HG02981 (cell line): ENCODE measurements around the gene LRRC45.
"Not testable (repeated sequence)": the region's sequence is repeated elsewhere in the genome, so short reads cannot be mapped to it uniquely, and the experiment has no call there.

Source experiments
- ATAC-seq: cut with Tn5 transposase; IDR thresholded peaks from one replicate; pipeline ENCODE4 v1.9.1; 2021; ENCODE audit warnings: mild to moderate bottlenecking, moderate library complexity; ENCODE audit not compliant: unreplicated experiment

Gene LRRC45

GRCh38 chr17:82022981-82023446 is at the start of gene LRRC45:
Gene LRRC45 (plus strand): TSS chr17:82023305. CDS start chr17:82023644, 339 bp downstream.
- peak; percentile 81 for ATAC-seq

- ATAC-seq = no peak
Measured at GRCh38 chr17:81973432-81973831, 49.7 kb upstream of the LRRC45 start.

DNA sequence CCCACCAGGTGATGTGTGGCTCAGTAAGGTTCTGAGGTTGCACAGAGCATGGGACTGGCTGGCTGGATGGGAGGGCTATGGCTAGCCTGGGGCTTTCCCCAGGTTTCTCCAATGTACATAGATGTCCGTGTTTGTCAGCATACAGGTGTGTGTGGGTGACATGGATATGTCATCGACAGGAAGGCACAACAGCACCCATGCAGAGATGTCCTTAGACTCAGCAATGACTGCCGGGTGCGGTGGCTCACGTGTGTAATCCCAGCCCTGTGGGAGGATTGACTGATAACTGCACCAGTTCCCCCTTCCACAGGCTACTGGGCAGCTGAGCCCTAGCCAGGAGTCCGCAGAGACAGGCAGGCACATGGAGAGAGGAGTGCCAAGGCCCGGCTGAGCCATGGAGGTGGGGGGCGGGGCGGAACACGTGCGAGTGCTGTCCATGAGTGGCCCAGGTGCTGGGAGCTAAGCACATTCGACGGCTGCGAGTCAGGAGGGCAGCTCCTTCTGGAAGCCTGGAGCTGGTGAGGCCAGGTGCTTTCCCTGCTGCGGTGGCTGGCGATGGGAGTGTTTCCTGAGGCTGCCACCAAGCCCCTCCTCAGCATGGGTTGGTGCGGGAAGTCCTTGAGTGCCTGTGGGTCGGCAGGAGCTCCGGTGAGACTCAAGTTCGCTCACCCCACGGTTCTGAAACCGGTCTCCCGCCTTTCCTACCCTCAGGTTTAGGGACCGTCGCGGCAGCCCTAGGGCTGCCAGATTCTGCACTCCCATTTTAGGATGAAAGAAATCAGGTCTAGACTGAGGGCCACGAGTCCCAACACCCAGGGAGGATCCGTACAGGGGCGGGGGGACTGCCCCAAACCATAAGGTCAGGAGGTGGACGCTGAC is 46.5 kb upstream of the LRRC45 start:
- peak; percentile 14 for ATAC-seq

- peak; percentile 88 for ATAC-seq
Measured at GRCh38 chr17:81977211-81977808, 45.8 kb upstream of the LRRC45 start, which contains the start of gene ASPSCR1. Gene ASPSCR1 (plus strand): TSS chr17:81977629. CDS start chr17:81977647, 18 bp downstream.

- ATAC-seq = no peak
Measured at GRCh38 chr17:81978524-81979298, 44.4 kb upstream of the LRRC45 start.

- ATAC-seq = no peak
Measured at GRCh38 chr17:81980122-81980521, 43.0 kb upstream of the LRRC45 start.

DNA sequence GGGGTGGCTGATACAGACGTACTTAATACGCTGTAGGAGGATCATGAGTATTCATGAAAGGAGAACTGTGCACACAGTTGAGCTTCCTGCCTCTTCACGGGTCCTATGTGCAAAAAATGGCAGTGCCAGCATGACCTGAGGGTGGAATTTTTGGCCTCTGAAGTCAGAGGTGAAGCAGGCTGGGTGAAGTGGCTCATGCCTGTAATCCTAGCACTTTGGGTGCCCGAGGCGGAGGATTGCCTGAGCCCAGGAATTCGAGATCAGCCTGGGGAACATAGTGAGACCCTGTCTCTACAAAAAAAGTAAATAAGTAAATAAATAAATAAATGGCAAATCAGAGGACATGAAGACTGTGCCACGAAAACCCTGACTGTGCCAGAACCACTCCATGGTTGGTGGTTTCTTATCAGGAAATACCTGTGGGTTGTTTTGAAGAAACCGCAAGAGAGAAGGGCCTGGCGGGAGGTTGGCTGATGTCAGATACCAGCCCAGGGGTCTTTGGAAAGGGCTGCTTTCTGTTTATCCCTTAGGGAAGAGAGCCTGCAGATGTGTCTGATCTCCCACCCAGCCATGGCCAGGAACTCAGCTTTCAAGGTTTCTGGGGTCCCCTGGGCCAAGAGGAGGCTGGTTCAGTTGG is 42.3 kb upstream of the LRRC45 start:
- no peak for ATAC-seq

DNA sequence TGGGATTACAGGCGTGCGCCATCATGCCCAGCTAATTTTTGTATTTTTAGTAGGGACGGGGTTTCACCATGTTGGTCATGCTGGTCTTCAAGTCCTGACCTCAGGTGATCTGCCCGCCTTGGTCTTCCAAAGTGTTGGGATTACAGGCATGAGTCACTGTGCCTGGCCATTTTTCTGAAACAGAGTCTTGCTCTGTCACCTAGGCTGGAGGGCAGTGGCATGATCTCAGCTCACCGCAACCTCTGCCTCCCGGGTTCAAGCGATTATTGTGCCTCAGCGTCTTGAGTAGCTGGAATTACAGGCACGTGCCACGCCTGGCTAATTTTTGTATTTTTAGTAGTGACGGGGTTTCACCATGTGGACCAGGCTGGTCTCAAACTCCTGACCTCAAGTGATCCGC is 41.6 kb upstream of the LRRC45 start:
- ATAC-seq = not testable (repeated sequence)

- ATAC-seq = no peak
Measured at GRCh38 chr17:81983011-81983638, 40.0 kb upstream of the LRRC45 start.

DNA sequence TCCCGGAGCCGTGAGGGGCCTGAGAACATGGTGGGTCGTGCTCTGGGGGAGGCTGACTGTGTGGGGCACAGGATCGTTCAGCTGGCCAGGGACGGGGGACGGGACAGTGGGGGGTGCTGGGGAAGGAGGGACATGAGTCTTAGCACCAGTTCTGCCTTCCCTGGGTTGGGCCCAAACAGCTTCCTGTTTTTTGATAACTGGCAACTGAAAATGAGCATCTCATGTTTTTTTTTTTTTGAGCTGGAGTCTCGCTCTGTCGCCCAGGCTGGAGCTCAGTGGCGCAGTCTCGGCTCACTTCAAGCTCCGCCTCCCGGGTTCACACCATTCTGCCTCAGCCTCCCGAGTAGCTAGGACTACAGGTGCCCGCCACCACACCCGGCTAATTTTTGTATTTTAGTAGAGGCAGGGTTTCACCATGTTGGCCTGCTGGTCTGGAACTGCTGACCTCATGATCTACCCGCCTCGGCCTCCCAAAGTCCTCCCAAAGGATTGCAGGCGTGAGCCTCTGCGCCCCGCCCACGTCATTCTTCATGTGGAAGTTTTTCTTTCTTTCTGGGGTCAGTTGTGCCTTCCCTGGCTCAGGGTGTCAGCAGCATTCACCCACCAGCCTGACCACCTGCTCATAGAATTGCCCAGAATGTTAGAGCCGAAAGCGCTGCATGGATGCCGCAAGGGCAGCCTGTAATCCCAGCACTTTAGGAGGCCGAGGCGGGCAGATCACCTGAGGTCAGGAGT is 39.3 kb upstream of the LRRC45 start:
- ATAC-seq = no peak

- no peak for ATAC-seq
Measured at GRCh38 chr17:81984773-81985410, 38.2 kb upstream of the LRRC45 start.

- no peak for ATAC-seq
Measured at GRCh38 chr17:81986606-81987005, 36.5 kb upstream of the LRRC45 start.

- ATAC-seq = no peak
Measured at GRCh38 chr17:81987161-81987770, 35.8 kb upstream of the LRRC45 start.

- no peak for ATAC-seq
Measured at GRCh38 chr17:81990836-81991683, 32.0 kb upstream of the LRRC45 start.

- ATAC-seq = no peak
Measured at GRCh38 chr17:81991684-81992305, 31.3 kb upstream of the LRRC45 start.

- ATAC-seq = no peak
Measured at GRCh38 chr17:81992306-81993102, 30.6 kb upstream of the LRRC45 start.
